Prostate gland (tissue), 2 donors: ENCODE results near the gene IFI44.

Experiments
- POLR2AphosphoS5 ChIP-seq: sonication (generic); formaldehyde crosslinking; IDR thresholded peaks from one replicate; pipeline ENCODE4 v1.6.1; 2017; ENCODE audit warnings: antibody characterized with exemption
- TF ChIP-seq, protein P1 (sequence below), 4 experiments: fragments of 200-600 bp in 2 of 4; fragments of 450-650 bp in 2 of 4; sonication (generic) in 2 of 4; IDR thresholded peaks; 1 replicate in 3 of 4; 2 replicates in 1 of 4; pipeline ENCODE4 v1.5.1; 2016 to 2019; ENCODE audit warnings: antibody characterized with exemption in 4 of 4, mild to moderate bottlenecking in 2 of 4, moderate library complexity in 2 of 4

DNA sequence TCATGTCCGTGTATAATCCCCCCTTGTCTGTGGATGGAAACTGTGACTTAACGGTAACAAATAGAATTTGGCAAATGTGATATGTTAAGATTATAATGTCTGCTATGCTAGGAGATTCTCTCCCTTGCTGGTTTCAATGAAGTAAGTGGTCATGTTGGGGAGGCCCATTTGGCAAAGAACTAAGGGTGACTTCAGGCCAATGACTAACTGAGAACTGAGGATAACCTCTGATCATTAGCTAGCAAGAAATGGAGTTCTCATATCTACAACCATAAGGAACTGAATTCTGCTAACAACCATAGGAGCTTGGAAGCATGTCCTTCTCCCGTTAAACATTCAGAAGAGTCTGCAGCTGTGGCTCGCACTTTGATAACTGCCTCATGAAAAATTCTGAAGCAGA lies 27.1 kb upstream of the IFI44 start:
- TF ChIP-seq, protein P1, sequence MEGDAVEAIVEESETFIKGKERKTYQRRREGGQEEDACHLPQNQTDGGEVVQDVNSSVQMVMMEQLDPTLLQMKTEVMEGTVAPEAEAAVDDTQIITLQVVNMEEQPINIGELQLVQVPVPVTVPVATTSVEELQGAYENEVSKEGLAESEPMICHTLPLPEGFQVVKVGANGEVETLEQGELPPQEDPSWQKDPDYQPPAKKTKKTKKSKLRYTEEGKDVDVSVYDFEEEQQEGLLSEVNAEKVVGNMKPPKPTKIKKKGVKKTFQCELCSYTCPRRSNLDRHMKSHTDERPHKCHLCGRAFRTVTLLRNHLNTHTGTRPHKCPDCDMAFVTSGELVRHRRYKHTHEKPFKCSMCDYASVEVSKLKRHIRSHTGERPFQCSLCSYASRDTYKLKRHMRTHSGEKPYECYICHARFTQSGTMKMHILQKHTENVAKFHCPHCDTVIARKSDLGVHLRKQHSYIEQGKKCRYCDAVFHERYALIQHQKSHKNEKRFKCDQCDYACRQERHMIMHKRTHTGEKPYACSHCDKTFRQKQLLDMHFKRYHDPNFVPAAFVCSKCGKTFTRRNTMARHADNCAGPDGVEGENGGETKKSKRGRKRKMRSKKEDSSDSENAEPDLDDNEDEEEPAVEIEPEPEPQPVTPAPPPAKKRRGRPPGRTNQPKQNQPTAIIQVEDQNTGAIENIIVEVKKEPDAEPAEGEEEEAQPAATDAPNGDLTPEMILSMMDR (IDR thresholded peaks at IDR 0.05): no peak
- TF ChIP-seq POLR2AphosphoS5: no peak
